GM21825 (cell line): ENCODE data around the gene RPL19.
A peak's percentile ranks its signal among the peaks of the same experiment; 100 is the strongest.
"Not testable (repeated sequence)": the region's sequence is repeated elsewhere in the genome, so short reads cannot be mapped to it uniquely, and the experiment has no call there.

Experiments used
- ATAC-seq: cut with Tn5 transposase; IDR thresholded peaks from one replicate; pipeline ENCODE4 v1.9.1; 2021; ENCODE audit warnings: mild to moderate bottlenecking, moderate library complexity; ENCODE audit not compliant: unreplicated experiment

The RPL19 gene

DNA sequence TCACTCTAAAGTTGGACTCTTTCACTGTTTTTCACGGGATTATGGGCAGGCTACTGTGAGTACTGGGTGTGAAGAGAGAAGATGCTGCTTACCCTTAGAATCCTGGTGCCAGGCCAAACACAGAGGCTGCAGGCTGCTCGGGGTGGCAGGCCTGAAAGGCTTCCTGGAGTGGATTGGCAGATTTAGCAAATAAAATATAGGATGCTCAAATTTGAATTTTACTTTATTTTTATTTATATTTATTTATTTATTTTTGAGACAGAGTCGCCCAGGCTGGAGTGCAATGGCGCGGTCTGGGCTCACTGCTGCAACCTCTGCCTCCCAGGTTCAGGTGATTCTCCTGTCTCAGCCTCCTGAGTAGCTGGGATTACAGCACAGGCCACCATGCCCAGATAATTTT is 40.5 kb downstream of the RPL19 start:
- no peak for ATAC-seq

DNA sequence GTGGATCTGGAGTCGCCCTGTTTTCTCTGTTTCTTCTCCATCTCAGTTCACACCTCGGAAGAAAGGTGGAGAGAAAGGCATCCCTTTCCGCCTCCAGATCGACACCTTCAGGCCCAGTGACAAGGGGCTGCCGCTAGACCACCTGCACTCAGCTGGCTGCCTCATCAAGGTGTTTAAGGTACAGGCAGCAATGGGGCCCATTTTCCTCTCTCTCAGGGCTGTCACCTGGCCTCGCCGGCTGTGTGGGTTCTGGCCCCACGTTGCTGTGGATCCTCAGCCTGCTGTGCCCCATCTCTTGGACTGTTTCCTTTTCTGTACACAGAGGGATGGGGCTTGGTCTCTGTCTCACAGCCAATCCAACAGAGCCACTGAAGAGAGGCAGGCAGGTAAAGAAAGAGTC is 43.1 kb downstream of the RPL19 start:
- ATAC-seq = no peak

DNA sequence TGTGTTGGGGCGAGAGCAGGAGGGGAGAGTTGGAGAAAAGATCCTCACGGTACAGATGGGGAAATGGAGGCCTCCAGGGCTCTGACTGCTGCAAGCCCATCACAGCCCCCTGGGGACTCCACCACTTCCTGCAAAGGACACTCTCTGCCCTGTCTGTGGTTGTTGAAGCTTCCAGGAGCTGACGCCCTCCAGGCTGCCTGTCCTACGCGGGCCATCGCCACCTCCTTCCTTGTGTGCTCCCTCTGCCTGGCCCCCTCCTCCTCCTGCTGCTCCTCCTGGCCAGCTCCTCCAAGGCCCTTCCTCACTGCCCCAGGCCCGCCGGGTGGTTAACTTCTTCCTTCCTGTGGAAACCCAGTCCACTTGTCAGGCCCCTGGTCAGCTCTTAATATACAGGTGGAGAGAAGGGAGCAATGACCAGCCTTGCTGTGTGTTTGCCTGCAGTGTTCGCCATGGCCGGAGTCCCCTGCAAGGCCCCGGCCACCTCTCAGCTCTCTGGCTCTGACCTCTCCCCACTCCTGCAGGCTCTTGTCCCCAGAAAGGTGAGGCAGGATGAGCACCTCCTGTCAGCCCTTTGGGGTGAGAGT is 44.0 kb downstream of the RPL19 start:
- ATAC-seq = no peak

DNA sequence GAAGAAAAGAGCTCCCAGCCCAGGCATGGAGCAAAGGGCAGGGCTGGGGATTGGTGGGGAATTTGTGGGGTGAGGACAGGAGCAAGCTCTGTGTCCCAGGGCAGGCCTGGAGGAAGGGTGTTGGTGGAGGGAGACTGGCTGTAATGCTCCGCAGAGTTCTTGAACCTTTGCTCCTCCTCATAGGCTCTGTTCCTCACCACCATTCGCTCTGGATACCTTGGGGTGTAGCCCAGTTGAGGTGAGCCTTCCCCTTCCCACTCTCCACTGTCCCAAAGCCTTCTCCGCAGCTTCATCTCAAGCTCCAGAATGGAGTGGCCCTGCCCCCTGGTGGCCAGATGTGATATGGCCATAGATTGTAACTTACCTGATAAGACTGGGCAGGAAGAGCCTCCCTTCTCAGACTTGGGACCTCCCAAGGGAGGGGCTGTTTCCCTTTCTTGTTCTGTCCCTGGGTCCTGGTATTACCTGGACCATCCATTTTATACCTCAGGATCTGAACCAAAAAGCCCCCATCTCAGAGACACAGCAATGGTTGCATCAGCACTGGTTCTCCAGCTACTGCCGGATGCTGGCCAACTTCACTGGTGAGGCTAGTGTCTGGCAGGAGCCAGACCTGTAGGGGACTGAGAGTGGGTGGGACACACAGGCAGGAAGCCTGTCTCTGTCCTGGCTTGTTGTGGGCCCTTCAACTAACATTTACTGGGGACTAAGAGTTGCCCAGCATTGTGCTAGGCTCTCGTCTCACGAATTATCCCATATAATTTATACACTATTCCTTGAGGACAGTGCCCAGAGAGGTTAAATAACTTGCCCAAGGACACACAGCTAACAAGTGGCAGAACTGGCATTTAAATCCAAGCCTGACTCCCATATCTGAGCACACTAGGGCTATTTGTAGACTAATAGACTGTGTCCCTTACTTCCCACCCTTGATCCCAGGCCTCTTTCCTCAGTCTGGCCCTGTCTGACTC is 44.8 kb downstream of the RPL19 start:
- peak; percentile 61 for ATAC-seq

- no peak for ATAC-seq
Measured at GRCh38 chr17:39246274-39246673, 46.2 kb downstream of the RPL19 start.

- ATAC-seq = not testable (repeated sequence)
Measured at GRCh38 chr17:39250076-39250475, 50.0 kb downstream of the RPL19 start.

- ATAC-seq = no peak
Measured at GRCh38 chr17:39251997-39252396, 51.9 kb downstream of the RPL19 start.

DNA sequence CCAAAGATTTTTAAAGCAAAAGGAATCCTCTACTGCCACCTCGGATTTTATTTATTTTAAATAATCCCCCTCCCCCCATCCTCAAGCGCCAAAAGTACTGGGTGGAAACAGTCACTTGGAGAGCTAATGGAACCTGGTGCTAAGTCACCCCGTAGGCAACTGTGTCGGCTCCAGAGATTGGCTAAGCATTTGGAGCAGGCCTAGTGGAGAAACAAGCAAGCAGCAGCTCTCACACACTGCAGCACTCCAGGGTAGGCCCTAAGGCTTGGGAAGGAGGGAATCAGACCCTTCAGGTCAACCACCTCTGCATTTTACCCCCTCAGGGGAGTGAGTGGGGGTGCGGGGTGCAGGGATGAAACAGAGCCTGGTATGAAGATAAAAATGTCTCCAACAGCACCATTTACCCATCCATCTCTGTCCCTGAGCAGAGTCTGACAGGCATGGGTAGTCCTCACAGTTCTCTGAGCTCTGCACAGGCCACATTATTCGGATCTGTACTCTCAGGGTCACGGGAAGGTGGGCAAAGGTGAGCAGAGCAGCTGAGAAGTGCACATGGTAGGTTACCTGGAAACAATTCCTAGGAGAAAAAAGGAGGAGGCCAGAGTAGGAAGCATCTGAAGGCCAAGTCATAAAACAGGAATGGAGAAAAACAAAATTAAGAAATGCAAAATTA is 52.8 kb downstream of the RPL19 start:
- no peak for ATAC-seq
